K562 (cell line): ENCODE data around the gene ITGB2. TPM values are rescaled to one million over a fixed set of nuclear protein-coding genes. Genes with fewer than 3 reads are reported as not detected.

Source experiments
- BCLAF1 ChIP-seq, 2 experiments: fragments of 450-650 bp in 1 of 2; IDR thresholded peaks; 2 replicates each; pipeline ENCODE4 v1.6.1; 2011 to 2017; ENCODE audit warnings: low read depth in 2 of 2, antibody characterized with exemption in 1 of 2, borderline replicate concordance in 1 of 2, low read length in 1 of 2, mild to moderate bottlenecking in 1 of 2, mixed read lengths in 1 of 2; ENCODE audit not compliant: control insufficient read depth in 1 of 2
- E4F1 ChIP-seq: fragments of 250-450 bp; sonication (Bioruptor Pico); IDR thresholded peaks from 2 replicates; pipeline ENCODE4 v1.5.0; 2021; ENCODE audit warnings: mild to moderate bottlenecking, borderline replicate concordance
- ELF1 ChIP-seq: fragments of 200-800 bp; sonication (Bioruptor generic); IDR thresholded peaks from 2 replicates; pipeline ENCODE4 v1.6.1; 2016; ENCODE audit warnings: missing genetic modification characterization, missing compliant biosample characterization
- FIP1L1 ChIP-seq: fragments of 200-400 bp; formaldehyde crosslinking; IDR thresholded peaks from 2 replicates; pipeline ENCODE4 v1.6.1; 2018; ENCODE audit warnings: mild to moderate bottlenecking, low read depth, low read length; ENCODE audit not compliant: poor library complexity, severe bottlenecking
- FOXO4 ChIP-seq: fragments of 450-650 bp; formaldehyde crosslinking; IDR thresholded peaks from 2 replicates; pipeline ENCODE4 v1.4.0; 2020; ENCODE audit warnings: mild to moderate bottlenecking, moderate library complexity
- HNRNPH1 ChIP-seq: fragments of 200-400 bp; formaldehyde crosslinking; optimal IDR thresholded peaks from 2 replicates; pipeline ENCODE3; 2017; ENCODE audit warnings: low read depth, mild to moderate bottlenecking, low read length, moderate library complexity
- PHF21A ChIP-seq: fragments of 450-650 bp; IDR thresholded peaks from 2 replicates; pipeline ENCODE4 v1.6.1; 2017; ENCODE audit warnings: low read depth, borderline replicate concordance
- RBM34 ChIP-seq: fragments of 200-400 bp; formaldehyde crosslinking; IDR thresholded peaks from 2 replicates; pipeline ENCODE4 v1.6.1; 2018; ENCODE audit warnings: low read length, borderline replicate concordance; ENCODE audit not compliant: insufficient read depth
- RFX7 ChIP-seq: fragments of 250-450 bp; sonication (Bioruptor Pico); IDR thresholded peaks from 2 replicates; pipeline ENCODE4 v1.5.1; 2021; ENCODE audit warnings: mild to moderate bottlenecking
- RHOXF2B ChIP-seq: fragments of 250-450 bp; sonication (Bioruptor Pico); conservative IDR thresholded peaks from 2 replicates; pipeline ENCODE4 v1.5.1; 2021
- SIN3B ChIP-seq: fragments of 450-650 bp; IDR thresholded peaks from 2 replicates; pipeline ENCODE4 v1.6.1; 2017; ENCODE audit warnings: low read depth, mild to moderate bottlenecking, moderate library complexity
- SP1 ChIP-seq: sonication (generic); formaldehyde crosslinking; IDR thresholded peaks from 2 replicates; pipeline ENCODE4 v1.8.1; 2022; ENCODE audit warnings: mild to moderate bottlenecking, missing genetic modification reagents
- ZBTB12 ChIP-seq: fragments of 250-450 bp; sonication (Bioruptor Pico); IDR thresholded peaks from 2 replicates; pipeline ENCODE4 v1.4.0; 2020
- ZNF766 ChIP-seq: fragments of 200-800 bp; sonication (Bioruptor generic); conservative IDR thresholded peaks from 2 replicates; pipeline ENCODE4 v1.6.1; 2016; ENCODE audit warnings: missing genetic modification characterization, missing compliant biosample characterization
- ZNF830 ChIP-seq: fragments of 250-450 bp; sonication (Bioruptor Pico); IDR thresholded peaks from 2 replicates; pipeline ENCODE4 v1.5.0; 2021; ENCODE audit warnings: mild to moderate bottlenecking
- polyA plus RNA-seq, 8 experiments: library from polyadenylated mRNA; depleted of rRNA in 4 of 8; stranded (reverse) in 5 of 8; unstranded in 3 of 8; fragments of >200 nt; fragmentation: Nextera tagmentation in 2 of 8; fragmentation: Illumina TruSeq in 1 of 8; extraction: Ambion mirVana in 2 of 8; extraction: Trizol in 1 of 8; gene quantifications; 2 replicates each; pipeline versions ENCODE4 v1.2.1 to v1.2.3, GENCODE V29; 2011 to 2014; ENCODE audit warnings: inconsistent platforms in 1 of 8, missing spikeins in 1 of 8
- total RNA-seq, 7 experiments: library from RNA; depleted of rRNA in 6 of 7; stranded (reverse); fragments of >200 nt in 6 of 7; fragmentation: Illumina TruSeq in 2 of 7; extraction: Trizol in 2 of 7; gene quantifications; 2 replicates each; pipeline versions ENCODE4 v1.2.1 to v1.2.3, GENCODE V29; 2011 to 2021; ENCODE audit warnings: low replicate concordance in 1 of 7

Gene ITGB2
- total and polyA plus RNA-seq, 9 of the 15 experiments (the other 6 are each of a cell fraction or from before 2014, with no cell fraction given), result 0.07 to 1.3 (median 0.51) TPM; not detected in 2

- TF ChIP-seq FOXO4 (no peak), BCLAF1 (IDR thresholded peaks at IDR 0.05; ENCODE audit: borderline replicate concordance in 1 of 2, control insufficient read depth in 1 of 2, low read depth in 2 of 2, low read length in 1 of 2) (no peak), ELF1 (tag) (no peak), RHOXF2B (no peak), RFX7 (CRISPR knock-in tag) (no peak), ZNF830 (CRISPR knock-in tag) (no peak), ZNF766 (CRISPR knock-in tag) (0 out of 2 replicates have a peak, but pooled peaks have one; percentile 54), RBM34 (no peak), SIN3B (no peak), E4F1 (CRISPR knock-in tag) (no peak), ZBTB12 (CRISPR knock-in tag) (no peak), PHF21A (no peak), HNRNPH1 (no peak), SP1 (CRISPR knock-in tag) (no peak), FIP1L1 (no peak)
These were observed 50.6 kb downstream of the ITGB2 start (continued) for GRCh38 chr21:44869781-44870747.
